ENCODE measurements around the gene ARL8B. TPM values are rescaled to one million over a fixed set of nuclear protein-coding genes. Genes with fewer than 3 reads are reported as not detected.

The ARL8B gene
- total RNA-seq, 1 donor from 2014 or later = 35.7 TPM

GRCh38 chr3:5115506-5116162 is 6.5 kb upstream of the ARL8B start:
- Mint-ChIP-seq H3K27me3 (ENCODE audit: low read depth) (no peaks in the 10 kb centered on the region), H3K36me3 (ENCODE audit: low read depth) (no peaks in the 10 kb centered on the region)

GRCh38 chr3:5116538-5116937 is 5.6 kb upstream of the ARL8B start:
- no peak for TF ChIP-seq CTCF (conservative IDR thresholded peaks at IDR 0.05)
- peaks cover 3% of the 10 kb centered on the region for H3K9me3 Mint-ChIP-seq
- no peaks in the 10 kb centered on the region for H3K36me3 Mint-ChIP-seq (ENCODE audit: low read depth)
- H3K27ac Mint-ChIP-seq (ENCODE audit: unreplicated experiment) = no peak overlapping the region
- DNase-seq (ENCODE audit: low read depth, low spot score) = no peak
- no peak overlapping the region for H3K4me3 Mint-ChIP-seq
- H3K27me3 Mint-ChIP-seq (ENCODE audit: low read depth) = no peaks in the 10 kb centered on the region
- H3K4me1 Mint-ChIP-seq = no peaks in the 10 kb centered on the region

More at GRCh38 chr3:5115506-5116162, 6.5 kb upstream of the ARL8B start:
- no peak for TF ChIP-seq CTCF (conservative IDR thresholded peaks at IDR 0.05)
- H3K4me3 Mint-ChIP-seq = no peak overlapping the region
- H3K4me1 Mint-ChIP-seq = no peaks in the 10 kb centered on the region
- no peak for DNase-seq (ENCODE audit: low read depth, low spot score)
- H3K27ac Mint-ChIP-seq (ENCODE audit: unreplicated experiment) = no peak overlapping the region
- peaks cover 3% of the 10 kb centered on the region for H3K9me3 Mint-ChIP-seq

GRCh38 chr3:5120446-5120845 is 1.6 kb upstream of the ARL8B start:
- H3K4me1 Mint-ChIP-seq = peaks cover 21% of the 10 kb centered on the region
- no peak overlapping the region for H3K27ac Mint-ChIP-seq (ENCODE audit: unreplicated experiment)
- TF ChIP-seq CTCF (conservative IDR thresholded peaks at IDR 0.05) = no peak
- no peak for DNase-seq (ENCODE audit: low read depth, low spot score)
- no peaks in the 10 kb centered on the region for H3K27me3 Mint-ChIP-seq (ENCODE audit: low read depth)
- H3K9me3 Mint-ChIP-seq = peaks cover 3% of the 10 kb centered on the region
- H3K4me3 Mint-ChIP-seq = no peak overlapping the region
- no peaks in the 10 kb centered on the region for H3K36me3 Mint-ChIP-seq (ENCODE audit: low read depth)

GRCh38 chr3:5122741-5123706 is 932 bp downstream of the ARL8B start:
- DNase-seq (ENCODE audit: low read depth, low spot score) = peak; percentile 22
- H3K9me3 Mint-ChIP-seq = no peaks in the 10 kb centered on the region
- H3K4me3 Mint-ChIP-seq = peak overlapping the region; percentile 97
- H3K4me1 Mint-ChIP-seq = peaks cover 21% of the 10 kb centered on the region
- TF ChIP-seq CTCF (conservative IDR thresholded peaks at IDR 0.05) = no peak
- no peaks in the 10 kb centered on the region for H3K36me3 Mint-ChIP-seq (ENCODE audit: low read depth)
- no peaks in the 10 kb centered on the region for H3K27me3 Mint-ChIP-seq (ENCODE audit: low read depth)
- H3K27ac Mint-ChIP-seq (ENCODE audit: unreplicated experiment) = peak overlapping the region; percentile 93

GRCh38 chr3:5123937-5124336 is 1.8 kb downstream of the ARL8B start:
- H3K27ac Mint-ChIP-seq (ENCODE audit: unreplicated experiment) = no peak overlapping the region
- no peak for DNase-seq (ENCODE audit: low read depth, low spot score)
- H3K27me3 Mint-ChIP-seq (ENCODE audit: low read depth) = no peaks in the 10 kb centered on the region
- H3K4me3 Mint-ChIP-seq = peak overlapping the region; percentile 82
- H3K4me1 Mint-ChIP-seq = peaks cover 21% of the 10 kb centered on the region
- H3K36me3 Mint-ChIP-seq (ENCODE audit: low read depth) = no peaks in the 10 kb centered on the region
- H3K9me3 Mint-ChIP-seq = no peaks in the 10 kb centered on the region
- no peak for TF ChIP-seq CTCF (conservative IDR thresholded peaks at IDR 0.05)

Data from neural crest cell (in vitro differentiated cells).